Pons (tissue), 1 donor: ENCODE data around the gene SLC35B1.

Source experiments
- DNase-seq: peaks from one replicate; pipeline ENCODE4 v3.0.0-alpha.2; 2016; ENCODE audit warnings: low spot score

The SLC35B1 gene

DNA sequence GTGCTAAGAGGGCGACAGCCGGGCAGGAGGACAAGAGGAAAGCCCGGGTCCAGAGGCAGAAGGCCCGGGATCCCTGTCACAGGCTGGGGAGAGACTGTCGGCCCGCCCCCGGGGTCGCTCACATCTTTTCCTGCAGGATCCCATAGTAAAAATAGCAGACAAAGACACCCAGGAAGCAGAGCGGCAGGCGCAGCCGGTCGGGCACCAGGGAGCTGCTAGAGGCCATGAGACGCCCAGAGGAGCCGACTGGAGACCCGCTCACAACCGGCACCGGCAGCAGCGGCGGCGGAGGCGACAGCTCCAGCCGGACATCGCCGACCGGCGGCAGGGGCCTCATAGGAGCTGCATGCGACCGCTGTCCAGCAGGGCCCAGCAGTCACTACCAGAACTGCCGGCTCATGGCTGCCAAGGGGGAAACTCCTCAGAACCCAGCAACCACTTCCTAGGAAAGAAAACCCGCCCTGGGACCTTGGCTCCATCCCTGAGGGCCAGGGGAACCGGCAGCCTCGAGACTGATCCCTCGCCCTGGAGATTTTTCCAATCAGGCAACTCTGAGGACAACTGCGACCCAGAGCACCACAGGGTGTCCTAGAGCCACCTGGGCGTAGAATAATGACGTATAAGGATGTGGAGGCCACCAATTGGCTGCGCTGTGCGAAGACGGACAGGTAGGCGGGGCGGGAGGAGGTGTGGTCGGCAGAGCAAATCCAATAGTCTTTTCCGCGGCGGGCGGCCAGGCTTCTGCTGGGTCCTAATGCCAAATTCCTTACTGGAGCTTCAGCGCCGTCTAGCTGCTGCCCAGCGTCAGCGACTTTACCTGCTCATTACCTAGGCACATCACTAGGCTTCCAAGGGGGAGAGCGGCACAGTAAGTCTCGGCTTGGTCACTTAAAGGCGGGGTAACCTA, at the start of gene SLC35B1:
Gene SLC35B1, minus strand, starts transcription at position 357 of the 907 bp plus-strand sequence. Its CDS starts 131 bp downstream, at position 226.
- DNase-seq, result peak; percentile 98

- no peak for DNase-seq
Observed at GRCh38 chr17:49757151-49757777, 49.5 kb upstream of the SLC35B1 start.

- no peak for DNase-seq
Observed at GRCh38 chr17:49756323-49757150, 48.8 kb upstream of the SLC35B1 start.

- no peak for DNase-seq
Observed at GRCh38 chr17:49755663-49756283, 48.0 kb upstream of the SLC35B1 start.

- no peak for DNase-seq
Observed at GRCh38 chr17:49753959-49754391, 46.2 kb upstream of the SLC35B1 start.

DNA sequence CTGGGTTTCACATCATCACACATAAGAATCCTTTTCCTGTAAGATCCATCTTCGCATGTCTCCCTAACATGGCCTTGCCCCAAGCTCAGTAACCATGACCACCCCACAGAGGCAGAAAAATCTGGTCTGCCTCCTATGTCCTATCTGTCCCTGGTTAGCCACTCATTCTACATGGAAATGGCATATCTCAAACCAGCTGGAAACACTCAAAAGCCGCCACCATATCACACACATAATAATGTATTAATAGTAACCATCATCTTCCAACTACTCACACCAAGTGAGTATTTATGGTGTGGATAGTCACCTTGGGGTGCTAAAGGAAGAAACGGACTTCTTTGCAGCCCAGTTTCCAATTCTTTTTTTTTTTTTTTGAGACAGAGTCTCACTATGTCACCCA, 44.7 kb upstream of the SLC35B1 start:
- no peak for DNase-seq

GRCh38 chr17:49749730-49750129, 42.0 kb upstream of the SLC35B1 start:
- DNase-seq, result no peak

- DNase-seq, result no peak
Observed at GRCh38 chr17:49748791-49749190, 41.0 kb upstream of the SLC35B1 start.

DNA sequence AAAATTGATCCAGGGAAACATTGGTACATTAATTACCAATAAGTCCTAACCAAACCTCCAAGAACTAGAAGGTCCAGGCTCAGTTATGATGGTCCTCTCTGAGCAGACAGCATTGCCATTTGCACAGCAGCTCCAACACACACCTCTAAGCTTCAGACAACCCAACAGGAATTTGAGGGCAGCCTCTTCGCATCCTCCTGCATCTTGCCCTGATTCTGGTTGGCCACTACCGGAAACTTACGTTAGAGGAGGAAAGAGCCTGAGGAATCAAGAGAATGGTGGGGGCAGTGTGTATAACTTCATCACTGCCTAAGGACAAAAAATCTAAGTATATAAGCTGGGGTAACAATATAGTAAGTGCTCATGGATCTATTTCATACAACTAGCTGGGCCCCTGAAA, 40.5 kb upstream of the SLC35B1 start:
- no peak for DNase-seq

- DNase-seq, result no peak
Observed at GRCh38 chr17:49747632-49748031, 39.9 kb upstream of the SLC35B1 start.

DNA sequence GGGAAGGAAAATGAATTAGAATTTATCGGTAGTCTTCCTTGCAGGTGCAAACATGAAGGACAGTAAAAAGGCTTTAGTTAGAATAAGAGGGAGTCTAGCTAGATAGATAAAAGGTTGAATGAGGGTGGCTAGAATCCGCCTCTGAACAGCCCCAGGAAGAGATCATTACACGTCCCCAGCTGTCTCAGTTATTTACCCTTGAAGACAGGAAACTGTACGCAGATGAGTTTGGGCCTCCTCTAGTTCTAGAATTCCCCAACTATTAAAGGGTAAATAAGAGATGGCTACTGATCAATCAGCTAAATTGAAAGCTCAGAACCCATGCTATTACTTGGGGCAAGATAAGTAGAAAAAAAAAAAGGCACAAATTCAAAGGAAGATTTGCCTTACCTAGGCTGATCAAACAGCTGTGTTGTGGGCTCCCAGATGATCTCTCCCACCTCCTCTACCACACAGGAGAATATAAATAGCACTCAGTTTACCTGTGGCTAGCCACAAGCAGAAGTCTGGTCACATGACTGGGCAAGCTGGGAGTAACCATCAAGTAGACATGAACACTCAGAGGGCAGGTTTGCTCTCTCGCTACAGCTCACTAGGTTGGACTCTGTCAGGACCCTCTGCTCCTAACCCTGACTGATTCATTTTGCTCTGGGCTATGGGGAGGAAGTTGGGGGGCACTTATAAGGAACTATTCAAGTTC, 39.2 kb upstream of the SLC35B1 start:
- no peak for DNase-seq

GRCh38 chr17:49745175-49746139, 37.7 kb upstream of the SLC35B1 start:
- no peak for DNase-seq

DNA sequence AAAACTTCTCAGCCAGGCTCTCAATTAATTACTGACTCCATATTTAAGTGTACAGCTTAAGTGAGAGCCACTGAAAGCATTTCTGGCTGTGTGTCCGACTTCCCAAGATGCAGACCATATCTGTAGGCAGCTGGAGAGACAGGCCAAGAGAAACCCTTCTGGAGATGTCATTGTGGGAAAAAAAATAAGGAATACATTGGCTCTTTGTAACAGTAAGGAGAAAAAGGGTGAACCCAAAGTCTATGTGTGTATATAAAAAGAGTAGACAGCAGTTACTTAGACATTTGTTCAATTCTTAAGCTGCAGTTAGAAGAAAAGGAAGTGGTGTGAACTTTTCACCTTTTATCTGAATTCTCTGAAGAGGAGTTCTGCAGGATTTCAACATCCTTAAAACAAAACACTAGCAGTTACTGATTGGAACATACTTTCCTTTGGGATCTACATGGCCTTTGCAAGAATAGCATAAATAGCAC, 34.4 kb upstream of the SLC35B1 start:
- no peak for DNase-seq

DNA sequence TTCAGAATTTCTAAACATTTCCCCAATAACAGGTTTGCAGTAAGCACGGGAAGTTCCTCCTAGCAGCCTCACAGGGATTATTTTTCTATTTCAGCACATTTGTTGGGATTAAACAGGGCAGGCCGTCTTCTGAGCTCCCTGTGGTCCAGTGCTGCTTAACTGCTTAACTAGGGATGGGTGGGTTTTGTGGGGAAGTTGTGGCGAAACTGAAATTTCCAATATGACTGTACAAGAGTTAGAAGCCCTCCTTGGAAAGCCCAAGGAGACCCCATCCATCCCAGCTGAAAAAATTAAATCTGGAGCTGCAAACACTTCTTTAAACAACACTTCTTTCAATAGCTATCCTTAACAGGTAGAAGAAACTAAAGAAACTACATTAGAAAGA, 33.9 kb upstream of the SLC35B1 start:
- no peak for DNase-seq

DNA sequence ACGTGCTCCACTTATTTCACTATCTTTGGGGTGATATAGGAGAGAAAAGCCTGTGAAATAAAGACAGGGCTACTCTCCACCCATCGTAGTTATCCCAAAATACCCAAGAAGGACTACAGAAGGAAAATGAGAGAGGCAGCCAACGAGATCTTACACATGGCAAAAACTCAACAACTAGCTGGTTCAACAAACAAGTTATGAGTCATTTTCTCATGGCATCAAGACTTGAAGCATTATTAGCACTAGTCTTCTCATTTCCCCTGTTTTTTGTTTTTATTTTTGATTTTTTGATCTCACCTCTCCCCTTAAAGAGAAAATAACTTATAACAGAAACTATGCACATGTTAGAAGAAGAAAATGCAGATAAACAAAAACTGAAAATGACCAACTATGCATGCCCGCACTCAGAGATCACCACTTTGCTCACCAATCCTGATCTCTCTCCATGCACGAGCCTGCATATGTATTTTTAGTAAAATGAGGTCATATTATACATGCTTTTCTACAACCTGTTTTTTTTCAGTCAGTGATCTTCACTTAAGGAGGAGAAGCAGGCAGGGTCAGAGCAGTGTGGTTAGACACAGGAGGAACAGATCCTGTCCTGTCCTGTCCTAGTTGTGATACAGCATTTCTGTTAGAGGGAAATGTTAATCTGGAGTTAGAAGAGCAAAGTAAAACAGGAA, 33.4 kb upstream of the SLC35B1 start:
- DNase-seq, result no peak

DNA sequence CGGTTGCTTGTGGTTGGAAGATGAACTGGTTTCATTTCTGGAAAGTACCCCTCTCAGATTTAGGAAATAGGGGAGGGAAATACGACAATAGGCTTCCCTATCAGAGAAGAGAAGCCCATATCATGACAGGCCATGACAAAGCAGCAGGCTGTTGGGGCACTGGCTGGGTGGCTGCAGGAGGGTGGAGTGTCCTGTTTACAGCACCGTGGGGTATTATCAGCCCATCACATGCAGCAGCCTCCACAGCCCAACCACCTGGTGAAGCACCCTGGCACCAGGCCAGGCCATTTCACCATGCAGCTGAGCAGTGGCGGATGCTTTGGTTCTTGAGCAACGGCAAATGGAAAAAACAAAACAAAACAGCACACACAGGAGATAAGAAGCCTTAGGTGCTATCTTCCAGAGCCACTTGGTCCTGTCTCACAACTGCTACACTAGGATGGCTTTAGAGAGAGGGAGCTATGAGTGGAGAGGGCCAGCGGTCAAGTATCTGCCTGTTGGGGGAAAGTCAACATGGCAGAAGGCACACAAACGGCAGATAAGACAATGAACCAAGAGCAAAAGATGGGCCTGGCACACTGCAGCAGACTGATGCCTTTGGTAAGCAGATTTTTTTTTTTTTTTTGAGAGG, 32.0 kb upstream of the SLC35B1 start:
- DNase-seq, result peak; percentile 41

- no peak for DNase-seq
Observed at GRCh38 chr17:49738456-49739163, 30.8 kb upstream of the SLC35B1 start.
